ENCODE measurements around the gene MESP2. TPM values are rescaled to one million over a fixed set of nuclear protein-coding genes. Genes with fewer than 3 reads are reported as not detected.

MESP2 gene, protein sequence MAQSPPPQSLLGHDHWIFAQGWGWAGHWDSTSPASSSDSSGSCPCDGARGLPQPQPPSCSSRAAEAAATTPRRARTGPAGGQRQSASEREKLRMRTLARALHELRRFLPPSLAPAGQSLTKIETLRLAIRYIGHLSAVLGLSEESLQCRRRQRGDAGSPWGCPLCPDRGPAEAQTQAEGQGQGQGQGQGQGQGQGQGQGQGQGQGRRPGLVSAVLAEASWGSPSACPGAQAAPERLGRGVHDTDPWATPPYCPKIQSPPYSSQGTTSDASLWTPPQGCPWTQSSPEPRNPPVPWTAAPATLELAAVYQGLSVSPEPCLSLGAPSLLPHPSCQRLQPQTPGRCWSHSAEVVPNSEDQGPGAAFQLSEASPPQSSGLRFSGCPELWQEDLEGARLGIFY
- 0.27 and 0.29 TPM in 2 replicates for total RNA-seq

DNA sequence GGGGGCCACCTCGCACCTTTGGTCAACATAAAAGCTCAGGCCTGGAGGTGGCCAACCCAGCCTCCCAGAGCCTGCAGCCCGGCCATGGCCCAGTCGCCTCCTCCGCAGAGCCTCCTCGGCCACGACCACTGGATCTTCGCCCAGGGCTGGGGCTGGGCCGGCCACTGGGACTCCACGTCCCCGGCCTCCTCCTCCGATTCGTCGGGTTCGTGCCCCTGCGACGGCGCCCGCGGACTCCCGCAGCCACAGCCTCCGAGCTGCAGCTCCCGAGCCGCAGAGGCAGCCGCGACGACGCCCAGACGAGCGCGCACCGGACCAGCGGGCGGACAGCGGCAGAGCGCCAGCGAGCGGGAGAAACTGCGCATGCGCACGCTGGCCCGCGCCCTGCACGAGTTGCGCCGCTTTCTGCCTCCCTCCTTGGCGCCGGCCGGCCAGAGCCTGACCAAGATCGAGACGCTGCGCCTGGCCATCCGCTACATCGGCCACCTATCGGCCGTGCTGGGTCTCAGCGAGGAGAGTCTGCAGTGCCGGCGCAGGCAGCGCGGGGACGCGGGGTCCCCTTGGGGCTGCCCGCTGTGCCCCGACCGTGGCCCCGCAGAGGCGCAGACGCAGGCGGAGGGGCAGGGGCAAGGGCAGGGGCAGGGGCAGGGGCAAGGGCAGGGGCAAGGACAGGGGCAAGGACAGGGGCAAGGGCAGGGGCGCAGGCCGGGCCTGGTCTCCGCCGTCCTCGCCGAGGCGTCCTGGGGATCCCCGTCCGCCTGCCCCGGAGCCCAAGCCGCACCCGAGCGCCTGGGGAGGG lies at the start of gene MESP2:
MESP2 (plus strand) TSS at position 59 of the 799 bp plus-strand sequence; CDS start at position 85, 26 bp downstream.
- Histone ChIP-seq H3K36me3 (ENCODE audit: control insufficient read depth, insufficient read depth, low read length) (no peaks in the 10 kb centered on the region), H3K4me3 (ENCODE audit: low read depth, low read length) (peak within 1 kb of the TSS; percentile 25), H3K27me3 (ENCODE audit: control insufficient read depth, insufficient read depth, low read length) (no peaks in the 10 kb centered on the region)
- DNase-seq (ENCODE audit: low read depth), result no peak
- TF ChIP-seq, protein P1, sequence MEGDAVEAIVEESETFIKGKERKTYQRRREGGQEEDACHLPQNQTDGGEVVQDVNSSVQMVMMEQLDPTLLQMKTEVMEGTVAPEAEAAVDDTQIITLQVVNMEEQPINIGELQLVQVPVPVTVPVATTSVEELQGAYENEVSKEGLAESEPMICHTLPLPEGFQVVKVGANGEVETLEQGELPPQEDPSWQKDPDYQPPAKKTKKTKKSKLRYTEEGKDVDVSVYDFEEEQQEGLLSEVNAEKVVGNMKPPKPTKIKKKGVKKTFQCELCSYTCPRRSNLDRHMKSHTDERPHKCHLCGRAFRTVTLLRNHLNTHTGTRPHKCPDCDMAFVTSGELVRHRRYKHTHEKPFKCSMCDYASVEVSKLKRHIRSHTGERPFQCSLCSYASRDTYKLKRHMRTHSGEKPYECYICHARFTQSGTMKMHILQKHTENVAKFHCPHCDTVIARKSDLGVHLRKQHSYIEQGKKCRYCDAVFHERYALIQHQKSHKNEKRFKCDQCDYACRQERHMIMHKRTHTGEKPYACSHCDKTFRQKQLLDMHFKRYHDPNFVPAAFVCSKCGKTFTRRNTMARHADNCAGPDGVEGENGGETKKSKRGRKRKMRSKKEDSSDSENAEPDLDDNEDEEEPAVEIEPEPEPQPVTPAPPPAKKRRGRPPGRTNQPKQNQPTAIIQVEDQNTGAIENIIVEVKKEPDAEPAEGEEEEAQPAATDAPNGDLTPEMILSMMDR (IDR thresholded peaks at IDR 0.05; ENCODE audit: insufficient read depth, low read length, poor library complexity, severe bottlenecking), result peak; percentile 16

DNA sequence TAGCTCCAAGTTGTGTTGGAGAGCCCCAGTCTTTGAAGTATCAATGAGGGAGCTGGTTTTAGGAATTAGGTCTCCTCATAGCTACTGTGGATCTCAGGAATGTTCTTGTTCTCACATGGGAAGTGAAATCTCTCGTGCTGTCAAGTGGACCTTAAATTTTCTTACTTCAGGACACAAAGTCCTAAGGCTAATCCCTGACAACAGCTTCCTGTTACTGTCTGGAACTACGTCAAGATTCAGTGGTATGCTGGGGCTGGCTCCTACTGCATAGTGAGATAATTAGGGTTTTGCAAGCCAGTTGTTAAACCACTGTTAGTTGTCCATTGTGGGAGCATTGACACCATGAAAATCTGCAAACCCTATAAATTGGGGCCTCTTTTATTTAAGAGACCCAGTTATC lies 47.9 kb upstream of the MESP2 start:
- DNase-seq (ENCODE audit: low read depth), result no peak
- Histone ChIP-seq H3K4me3 (ENCODE audit: low read depth, low read length) (no peak overlapping the region), H3K36me3 (ENCODE audit: control insufficient read depth, insufficient read depth, low read length) (no peaks in the 10 kb centered on the region), H3K27me3 (ENCODE audit: control insufficient read depth, insufficient read depth, low read length) (no peaks in the 10 kb centered on the region)
- TF ChIP-seq, protein P1 (IDR thresholded peaks at IDR 0.05; ENCODE audit: insufficient read depth, low read length, poor library complexity, severe bottlenecking), result no peak

DNA sequence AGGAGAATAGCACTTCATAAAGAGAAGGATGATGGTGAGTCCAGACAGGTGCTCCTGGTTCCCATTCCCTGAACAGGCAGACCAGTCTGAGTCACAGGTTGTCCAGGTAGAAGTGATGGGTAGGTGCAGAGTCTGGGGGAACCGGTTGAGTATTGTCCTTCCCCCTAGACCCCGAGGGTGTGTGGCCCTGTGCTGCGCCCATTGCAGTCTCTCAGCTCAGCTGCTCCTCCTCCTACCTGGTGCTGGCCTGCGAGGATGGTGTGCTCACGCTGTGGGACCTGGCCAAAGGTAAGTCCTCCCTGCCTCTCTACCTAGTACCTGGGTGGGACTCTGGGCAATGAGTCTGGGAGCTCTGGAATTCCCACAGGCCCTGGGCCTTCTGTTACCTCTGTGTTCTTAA lies 44.9 kb upstream of the MESP2 start:
- peaks cover 5% of the 10 kb centered on the region for H3K27me3 ChIP-seq (ENCODE audit: control insufficient read depth, insufficient read depth, low read length)
- TF ChIP-seq, protein P1 (IDR thresholded peaks at IDR 0.05; ENCODE audit: insufficient read depth, low read length, poor library complexity, severe bottlenecking), result no peak

DNA sequence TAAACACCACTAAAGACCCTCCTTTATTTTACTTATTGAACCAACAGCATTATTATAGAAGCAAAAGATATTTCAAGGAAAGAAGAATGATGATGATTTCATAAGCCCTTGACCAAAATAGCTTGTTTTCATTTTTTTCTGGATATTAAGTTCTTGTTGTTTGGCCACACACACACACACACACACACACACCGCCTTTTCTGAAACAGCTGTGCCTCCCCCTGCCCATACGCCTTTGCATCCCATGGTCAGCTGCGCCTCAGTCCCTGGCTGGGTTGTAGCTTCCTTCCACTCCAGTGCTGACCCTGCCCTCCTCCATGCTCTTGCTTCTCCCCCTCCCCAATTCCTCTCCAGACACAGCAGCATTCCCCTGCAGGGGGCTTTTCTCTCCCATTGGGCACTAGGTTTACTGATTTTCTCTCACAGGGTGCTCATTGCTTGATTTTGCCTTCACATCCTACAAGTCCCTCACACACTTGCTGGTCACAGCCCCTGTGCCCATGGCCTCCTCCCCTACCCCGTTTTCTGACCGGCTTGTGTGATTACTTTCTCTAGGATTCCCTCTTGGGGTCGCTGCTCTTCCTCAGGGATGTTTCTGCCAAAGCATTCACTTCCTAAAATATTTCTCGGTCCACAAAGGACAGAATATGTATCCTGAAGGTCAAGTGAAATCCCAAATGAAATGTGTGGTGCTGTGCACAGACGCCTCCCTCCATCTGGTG lies 43.5 kb upstream of the MESP2 start:
- Histone ChIP-seq H3K36me3 (ENCODE audit: control insufficient read depth, insufficient read depth, low read length) (no peaks in the 10 kb centered on the region), H3K4me3 (ENCODE audit: low read depth, low read length) (no peak overlapping the region), H3K27me3 (ENCODE audit: control insufficient read depth, insufficient read depth, low read length) (peaks cover 7% of the 10 kb centered on the region)
- TF ChIP-seq, protein P1 (IDR thresholded peaks at IDR 0.05; ENCODE audit: insufficient read depth, low read length, poor library complexity, severe bottlenecking), result no peak
- DNase-seq (ENCODE audit: low read depth), result no peak

More for the DNA sequence above, 44.9 kb upstream of the MESP2 start:
- no peak overlapping the region for H3K4me3 ChIP-seq (ENCODE audit: low read depth, low read length)
- no peak for DNase-seq (ENCODE audit: low read depth)
- no peaks in the 10 kb centered on the region for H3K36me3 ChIP-seq (ENCODE audit: control insufficient read depth, insufficient read depth, low read length)

DNA sequence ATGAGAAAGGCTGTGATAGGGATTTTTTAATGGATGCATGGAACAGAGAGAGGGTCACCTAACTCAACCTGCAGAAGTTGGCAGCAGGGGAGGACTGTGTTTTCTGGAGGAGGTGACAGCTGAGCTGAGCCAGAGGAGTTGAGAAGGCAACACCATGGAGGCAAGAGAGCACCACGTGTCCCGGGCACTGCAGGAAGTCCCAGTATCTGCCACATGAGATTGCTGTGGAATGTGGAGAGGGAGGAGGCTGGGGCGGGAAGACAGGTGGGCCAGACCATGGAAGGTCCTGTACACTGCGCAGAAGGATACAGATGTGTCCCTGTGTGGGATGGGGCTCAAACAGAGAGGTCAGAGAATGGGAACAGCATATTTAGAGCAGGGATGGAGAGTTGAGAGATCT lies 40.4 kb upstream of the MESP2 start:
- Histone ChIP-seq H3K4me3 (ENCODE audit: low read depth, low read length) (no peak overlapping the region), H3K27me3 (ENCODE audit: control insufficient read depth, insufficient read depth, low read length) (peaks cover 7% of the 10 kb centered on the region), H3K36me3 (ENCODE audit: control insufficient read depth, insufficient read depth, low read length) (no peaks in the 10 kb centered on the region)
- no peak for DNase-seq (ENCODE audit: low read depth)
- TF ChIP-seq, protein P1 (IDR thresholded peaks at IDR 0.05; ENCODE audit: insufficient read depth, low read length, poor library complexity, severe bottlenecking), result no peak

All from kidney epithelial cell (primary cell).